Measurements from ENCODE around the gene LEF1.
A peak's percentile ranks its signal among the peaks of the same experiment; 100 is the strongest.

The LEF1 gene

GRCh38 chr4:108030332-108030731, 138.4 kb downstream of the LEF1 start:
- DNase-seq (ENCODE audit: extremely low spot score), result peak; percentile 43
- POLR2A ChIA-PET, result no interaction called here
- TF ChIP-seq ZNF384 (IDR thresholded peaks at IDR 0.05) (no peak), ARNT (IDR thresholded peaks at IDR 0.05) (no peak), TARDBP (IDR thresholded peaks at IDR 0.05) (no peak), SP1 (IDR thresholded peaks at IDR 0.05) (no peak), NFRKB (IDR thresholded peaks at IDR 0.05) (no peak), HDGF (IDR thresholded peaks at IDR 0.05; ENCODE audit: borderline replicate concordance) (no peak), CTBP1 (IDR thresholded peaks at IDR 0.05; ENCODE audit: borderline replicate concordance) (no peak), BHLHE40 (IDR thresholded peaks at IDR 0.05; ENCODE audit: borderline replicate concordance) (no peak), SUZ12 (IDR thresholded peaks at IDR 0.05) (no peak), LEF1 (IDR thresholded peaks at IDR 0.05; ENCODE audit: borderline replicate concordance) (no peak), L3MBTL2 (conservative IDR thresholded peaks at IDR 0.05) (no peak), FOXA1 (IDR thresholded peaks at IDR 0.05) (no peak), FOXK2 (IDR thresholded peaks at IDR 0.05) (no peak), FOXM1 (IDR thresholded peaks at IDR 0.05; ENCODE audit: borderline replicate concordance) (no peak), ELF4 (IDR thresholded peaks at IDR 0.05) (no peak)
- TF ChIP-seq, protein P1, sequence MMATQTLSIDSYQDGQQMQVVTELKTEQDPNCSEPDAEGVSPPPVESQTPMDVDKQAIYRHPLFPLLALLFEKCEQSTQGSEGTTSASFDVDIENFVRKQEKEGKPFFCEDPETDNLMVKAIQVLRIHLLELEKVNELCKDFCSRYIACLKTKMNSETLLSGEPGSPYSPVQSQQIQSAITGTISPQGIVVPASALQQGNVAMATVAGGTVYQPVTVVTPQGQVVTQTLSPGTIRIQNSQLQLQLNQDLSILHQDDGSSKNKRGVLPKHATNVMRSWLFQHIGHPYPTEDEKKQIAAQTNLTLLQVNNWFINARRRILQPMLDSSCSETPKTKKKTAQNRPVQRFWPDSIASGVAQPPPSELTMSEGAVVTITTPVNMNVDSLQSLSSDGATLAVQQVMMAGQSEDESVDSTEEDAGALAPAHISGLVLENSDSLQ (IDR thresholded peaks at IDR 0.05), result no peak
- CTCF ChIA-PET, result interaction anchor here (0.5 to 0.7 kb wide), 3 partner anchors 251 to 907 kb away, joined by 3 to 4 read pairs (median 3); no protein-coding TSS in a partner anchor

DNA sequence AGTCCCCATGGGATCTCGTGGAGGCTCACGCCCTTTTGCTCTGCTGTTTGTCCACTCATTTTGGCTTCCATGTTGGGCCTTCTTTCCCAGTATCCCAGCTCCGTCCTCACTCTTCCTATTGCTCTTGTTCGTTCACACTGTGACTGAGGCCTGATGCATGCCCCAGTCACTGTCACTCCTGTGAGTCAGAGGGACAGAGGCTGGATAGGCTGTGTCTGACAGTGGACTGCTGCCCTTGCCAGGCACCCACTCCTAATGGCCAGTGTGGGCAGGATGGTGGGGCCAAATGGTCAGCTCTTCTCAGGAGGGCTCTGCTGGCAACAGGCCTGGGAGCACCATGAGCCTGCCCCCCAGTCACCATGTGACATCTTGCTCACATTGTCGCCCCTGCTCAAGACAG, 139.0 kb downstream of the LEF1 start:
- DNase-seq (ENCODE audit: extremely low spot score), result no peak
- POLR2A ChIA-PET, result no interaction called here
- CTCF ChIA-PET, result interaction anchor here (0.5 to 0.6 kb wide), 2 partner anchors 469 to 908 kb away, joined by 3 to 4 read pairs; no protein-coding TSS in a partner anchor
- TF ChIP-seq CTBP1 (IDR thresholded peaks at IDR 0.05; ENCODE audit: borderline replicate concordance) (no peak), ZNF384 (IDR thresholded peaks at IDR 0.05) (no peak)
- TF ChIP-seq, protein P1 (IDR thresholded peaks at IDR 0.05), result no peak

DNA sequence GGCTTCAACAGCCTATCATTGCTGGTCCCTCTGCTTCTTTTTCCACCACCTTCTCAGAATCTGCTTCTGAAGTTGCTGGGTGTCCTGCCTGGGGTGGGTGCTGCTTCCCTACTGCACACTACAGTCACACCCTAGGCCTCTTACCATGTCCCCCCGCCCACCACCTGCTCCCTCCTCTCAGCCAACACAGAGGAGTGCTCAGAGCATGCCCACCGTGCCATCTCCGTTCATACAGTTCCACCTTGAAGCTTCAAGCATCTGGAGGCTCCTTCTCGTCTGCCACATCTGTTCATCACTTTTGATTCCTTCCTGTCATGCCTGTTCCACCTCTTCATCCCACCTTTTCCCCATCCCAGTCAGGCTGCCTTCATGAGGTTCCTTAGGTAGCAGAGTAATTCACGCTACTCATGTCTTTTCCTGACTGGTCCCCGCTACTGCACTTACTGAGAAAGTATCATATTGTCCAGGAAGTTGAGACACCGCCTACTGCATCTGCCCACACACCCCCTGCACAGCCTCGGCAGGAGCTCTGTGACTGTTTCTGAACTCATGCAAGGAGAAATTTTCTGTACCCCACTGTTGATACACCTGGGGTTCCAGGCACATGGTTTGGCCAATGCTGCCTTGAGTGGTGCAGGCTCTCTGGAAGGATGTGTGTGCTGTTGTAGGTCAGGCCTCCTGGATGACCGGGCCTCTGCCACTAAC, 139.6 kb downstream of the LEF1 start:
- ChIA-PET CTCF (no interaction called here), POLR2A (no interaction called here)
- TF ChIP-seq TARDBP (IDR thresholded peaks at IDR 0.05) (no peak), SP1 (IDR thresholded peaks at IDR 0.05) (no peak), SUZ12 (IDR thresholded peaks at IDR 0.05) (no peak), FOXA1 (IDR thresholded peaks at IDR 0.05) (no peak), FOXM1 (IDR thresholded peaks at IDR 0.05; ENCODE audit: borderline replicate concordance) (no peak), BHLHE40 (IDR thresholded peaks at IDR 0.05; ENCODE audit: borderline replicate concordance) (no peak), FOXK2 (IDR thresholded peaks at IDR 0.05) (no peak)
- TF ChIP-seq, protein P1 (IDR thresholded peaks at IDR 0.05), result no peak

DNA sequence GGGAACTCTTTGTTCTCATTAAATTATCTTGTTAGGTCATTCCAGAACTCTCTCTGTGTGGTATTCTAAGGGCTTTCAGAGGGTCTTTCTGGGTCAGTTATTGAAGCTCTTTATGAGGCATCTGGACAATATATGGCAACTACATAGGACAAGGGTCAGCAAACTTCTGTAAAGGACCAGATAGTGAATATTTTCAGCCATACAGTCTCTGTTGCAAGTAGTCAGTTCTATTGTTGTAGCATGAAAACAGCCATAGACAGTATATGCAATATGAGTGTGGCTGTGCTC, 143.9 kb downstream of the LEF1 start:
- DNase-seq (ENCODE audit: extremely low spot score), result no peak
- ChIA-PET CTCF (no interaction called here), POLR2A (no interaction called here)
- TF ChIP-seq FOXA1 (IDR thresholded peaks at IDR 0.05), result no peak
- no peak for TF ChIP-seq NFRKB (IDR thresholded peaks at IDR 0.05)
- TF ChIP-seq, protein P1 (IDR thresholded peaks at IDR 0.05), result no peak
- no peak for TF ChIP-seq L3MBTL2 (conservative IDR thresholded peaks at IDR 0.05)
- no peak for TF ChIP-seq HDGF (IDR thresholded peaks at IDR 0.05; ENCODE audit: borderline replicate concordance)

More for the DNA sequence above, 139.6 kb downstream of the LEF1 start:
- DNase-seq (ENCODE audit: extremely low spot score), result no peak

DNA sequence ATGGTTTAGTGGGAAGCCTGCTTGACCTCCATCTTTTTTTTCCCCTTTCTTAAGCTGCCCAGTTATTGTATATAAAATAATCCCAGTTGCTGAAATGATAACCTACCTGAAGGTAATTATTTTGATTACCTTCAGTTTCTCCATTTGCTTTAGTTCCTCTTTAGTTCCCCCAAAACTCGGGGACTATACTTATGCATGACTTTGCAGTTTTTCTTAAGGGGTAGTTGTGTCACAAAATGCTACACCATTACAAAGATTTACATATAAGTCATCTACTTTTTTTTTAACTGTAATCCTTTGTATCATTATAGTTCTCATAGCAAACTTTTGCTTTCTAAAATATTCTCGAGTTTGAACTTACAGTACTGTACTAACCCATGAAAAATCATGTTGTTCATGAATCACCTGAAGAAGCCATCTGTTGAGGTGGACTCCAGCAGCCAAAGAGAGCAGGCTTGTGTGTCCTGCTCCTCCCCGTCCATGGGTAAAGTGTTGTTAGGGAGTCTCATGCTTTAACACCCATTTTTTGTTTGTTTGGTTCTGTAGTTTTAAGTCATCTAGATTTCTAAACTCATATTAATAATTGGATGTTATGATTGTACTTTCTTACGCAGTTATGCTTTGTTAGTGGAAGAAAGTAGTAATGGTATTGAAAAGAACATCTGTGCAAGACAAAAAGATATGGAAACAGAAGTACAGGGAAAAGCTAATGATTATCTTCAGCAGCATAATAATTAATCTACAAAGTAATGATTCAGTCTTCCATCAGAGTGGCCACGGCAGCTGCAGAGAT, 144.5 kb downstream of the LEF1 start:
- ChIA-PET CTCF (no interaction called here), POLR2A (no interaction called here)

More for the DNA sequence above, 144.5 kb downstream of the LEF1 start:
- no peak for DNase-seq (ENCODE audit: extremely low spot score)
- TF ChIP-seq FOXM1 (IDR thresholded peaks at IDR 0.05; ENCODE audit: borderline replicate concordance) (no peak), TARDBP (IDR thresholded peaks at IDR 0.05) (no peak), ARNT (IDR thresholded peaks at IDR 0.05) (no peak), FOXA1 (IDR thresholded peaks at IDR 0.05) (no peak), FOXK2 (IDR thresholded peaks at IDR 0.05) (no peak), HDGF (IDR thresholded peaks at IDR 0.05; ENCODE audit: borderline replicate concordance) (no peak), L3MBTL2 (conservative IDR thresholded peaks at IDR 0.05) (no peak), BHLHE40 (IDR thresholded peaks at IDR 0.05; ENCODE audit: borderline replicate concordance) (no peak), LEF1 (IDR thresholded peaks at IDR 0.05; ENCODE audit: borderline replicate concordance) (no peak), SUZ12 (IDR thresholded peaks at IDR 0.05) (no peak), ZNF384 (IDR thresholded peaks at IDR 0.05) (no peak), SP1 (IDR thresholded peaks at IDR 0.05) (no peak), ELF4 (IDR thresholded peaks at IDR 0.05) (no peak), NFRKB (IDR thresholded peaks at IDR 0.05) (no peak), CTBP1 (IDR thresholded peaks at IDR 0.05; ENCODE audit: borderline replicate concordance) (no peak)
- TF ChIP-seq, protein P1 (IDR thresholded peaks at IDR 0.05), result no peak

All from HEK293T (cell line).